HUDEP-2 (cell line): ENCODE data around the gene NDST3.
"Not testable (repeated sequence)": the region's sequence is repeated elsewhere in the genome, so short reads cannot be mapped to it uniquely, and the experiment has no call there.

Experiments used
- DNase-seq, 76 experiments: peaks; one replicate each; lab custom pipeline; 2025; ENCODE audit not compliant: unreplicated experiment in 76 of 76; lab: John Stamatoyannopoulos, UW

The NDST3 gene

GRCh38 chr4:118265312-118266144 lies 231.2 kb downstream of the NDST3 start:
- DNase-seq, result no peak

- not testable (repeated sequence) for DNase-seq
Observed at GRCh38 chr4:118266145-118266496, 231.8 kb downstream of the NDST3 start.

- no peak for DNase-seq
Observed at GRCh38 chr4:118268780-118269179, 234.5 kb downstream of the NDST3 start.

GRCh38 chr4:118270492-118270891 lies 236.2 kb downstream of the NDST3 start:
- DNase-seq, result peak in 11 of 76 experiments; percentile 2 to 34 (median 9)

GRCh38 chr4:118271788-118272187 lies 237.5 kb downstream of the NDST3 start:
- no peak for DNase-seq

- DNase-seq, result no peak
Observed at GRCh38 chr4:118273642-118274041, 239.4 kb downstream of the NDST3 start.

GRCh38 chr4:118276580-118276979 lies 242.3 kb downstream of the NDST3 start:
- DNase-seq, result no peak

GRCh38 chr4:118277243-118277642 lies 243.0 kb downstream of the NDST3 start:
- DNase-seq, result peak in 8 of 76 experiments; percentile 1 to 15 (median 5)

GRCh38 chr4:118278473-118279274 lies 244.4 kb downstream of the NDST3 start:
- DNase-seq, result peak; percentile 31 to 98 (median 94)

GRCh38 chr4:118279328-118279727 lies 245.0 kb downstream of the NDST3 start:
- DNase-seq, result peak in 6 of 76 experiments; percentile 1 to 14 (median 6)

- DNase-seq, result peak in 6 of 76 experiments; percentile 3 to 45 (median 20)
Observed at GRCh38 chr4:118279920-118280432, 245.7 kb downstream of the NDST3 start.

GRCh38 chr4:118280501-118281218 lies 246.4 kb downstream of the NDST3 start:
- DNase-seq, result peak in 55 of 76 experiments; percentile 0 to 66 (median 25)

- DNase-seq, result peak in 44 of 76 experiments; percentile 1 to 55 (median 12)
Observed at GRCh38 chr4:118281611-118282442, 247.5 kb downstream of the NDST3 start.

- DNase-seq, result peak in 22 of 76 experiments; percentile 1 to 35 (median 10)
Observed at GRCh38 chr4:118282692-118283091, 248.4 kb downstream of the NDST3 start.

GRCh38 chr4:118284169-118284568 lies 249.9 kb downstream of the NDST3 start:
- peak in 7 of 76 experiments; percentile 2 to 46 (median 12) for DNase-seq

GRCh38 chr4:118285931-118286330 lies 251.6 kb downstream of the NDST3 start:
- DNase-seq, result no peak

GRCh38 chr4:118286685-118287084 lies 252.4 kb downstream of the NDST3 start:
- no peak for DNase-seq

- no peak for DNase-seq
Observed at GRCh38 chr4:118287711-118288451, 253.6 kb downstream of the NDST3 start.

- no peak for DNase-seq
Observed at GRCh38 chr4:118289794-118290193, 255.5 kb downstream of the NDST3 start.
